Pancreas (tissue), 10 donors: ENCODE data around the gene MEGF11. TPM values are rescaled to one million over a fixed set of nuclear protein-coding genes. Genes with fewer than 3 reads are reported as not detected.

Source experiments
- ATAC-seq, 4 donors: fragments of 200-7000 bp; cut with Tn5 transposase; one replicate each; pipeline versions ENCODE4 v1.8.0 to v1.9.1; 2020; ENCODE audit warnings: mild to moderate bottlenecking in 4 of 4, moderate library complexity in 4 of 4
- DNase-seq, 6 donors: peaks; one replicate each; pipeline ENCODE4 v3.0.0-alpha.2; 2020
- FAIRE-seq: peaks from 2 replicates; lab custom pipeline; 2012; peaks lifted over from hg19 to GRCh38; lab: Jason Lieb, UNC
- H3K27ac ChIP-seq, 4 donors: fragments of 200-600 bp; sonication (generic); 1 replicate in 3 of 4; 2 replicates in 1 of 4; pipeline versions ENCODE4 v1.5.0 to v1.8.0; 2020
- H3K27me3 ChIP-seq, 4 donors: fragments of 200-600 bp; one replicate each; pipeline ENCODE4 v1.8.0; 2021
- H3K36me3 ChIP-seq, 3 donors: fragments of 200-600 bp; sonication (generic) in 1 of 3; one replicate each; pipeline versions ENCODE4 v1.5.0 to v1.8.0; 2020 to 2021
- H3K4me1 ChIP-seq, 3 donors: fragments of 200-600 bp; one replicate each; pipeline ENCODE4 v1.8.0; 2021
- H3K4me3 ChIP-seq, 4 donors: fragments of 200-600 bp; sonication (generic) in 2 of 4; one replicate each; pipeline versions ENCODE4 v1.5.0 to v1.8.0; 2020 to 2021
- H3K9me3 ChIP-seq, 4 donors: fragments of 200-600 bp; one replicate each; pipeline ENCODE4 v1.8.0; 2021
- CTCF ChIP-seq, 4 donors: fragments of 200-600 bp; sonication (generic) in 3 of 4; IDR thresholded peaks; one replicate each; pipeline versions ENCODE4 v1.5.0 to v1.8.0; 2021; ENCODE audit warnings: antibody characterized with exemption in 4 of 4
- WGBS, 2 donors: extraction: QIAGEN DNeasy Blood & Tissue Kit; methylation state at CpG; one replicate each; pipeline ENCODE4 v1.1.7; 2013; 5-methylcytosine and 5-hydroxymethylcytosine counted together
- intact Hi-C, 3 donors: fragments of 100-400 bp; cut with DNase I; formaldehyde crosslinking; loops; one replicate each; pipeline versions ENCODE4 v1.11.1 to v1.14.2; 2022
- polyA plus RNA-seq, 2 donors: library from polyadenylated mRNA; stranded (reverse); fragments of 200-250 nt; gene quantifications; one replicate each; pipeline ENCODE4 v1.2.3, GENCODE V29; 2013
- total RNA-seq, 6 donors: library from RNA; stranded (reverse); fragmentation: NEBNext Ultra II Directional in 4 of 6; extraction: Animal tissue kit (Norgen Biotek cat#: 25700) in 4 of 6; gene quantifications; one replicate each; pipeline versions ENCODE4 v1.2.1 to v1.2.4, GENCODE V29; 2021 to 2023
- donor health status: healthy with polysubstance abuse.
- donor health status: DM: no; HTN: no; CAD: no; lungs with moderate emphysema.
- donor health status: DM: no; HTN: no; CAD: no.
- donor health status: control.
- donor health status: control.
- donor health status: Bipolar disorder and iron deficiency.
- donor health status: DM: yes; HTN: yes; CAD: no.
- donor health status: DM: no; HTN: no; CAD: no.
- donor health status: DM: no; HTN: no; CAD: no.
- donor health status: DM: yes; HTN: yes; CAD: no.

The MEGF11 gene
- total and polyA plus RNA-seq, 8 donors = 0.19 to 0.87 (median 0.37) TPM

GRCh38 chr15:66115568-66116206 is 137.9 kb downstream of the MEGF11 start:
- peak in 3 of 6 donors; percentile 37 to 67 (median 56) for DNase-seq
- ATAC-seq = peak; percentile 41 to 88 (median 64)
- intact Hi-C loops = no loop called here
- WGBS, 2 donors = 50 to 63% methylated on average over 18 of the region's 18 CpGs
- Histone ChIP-seq H3K36me3 (no peaks in the 10 kb centered on the region), H3K27me3 (no peaks in the 10 kb centered on the region), H3K4me3 (no peak overlapping the region), H3K27ac (no peak overlapping the region), H3K4me1 (no peaks in the 10 kb centered on the region), H3K9me3 (no peaks in the 10 kb centered on the region)
- TF ChIP-seq CTCF (IDR thresholded peaks at IDR 0.05) = no peak
- FAIRE-seq = no peak

- H3K27me3 ChIP-seq = no peaks in the 10 kb centered on the region
- H3K27ac ChIP-seq = no peak overlapping the region
- no peaks in the 10 kb centered on the region for H3K36me3 ChIP-seq
- no peaks in the 10 kb centered on the region for H3K9me3 ChIP-seq
- WGBS, 2 donors = 94 to 95% methylated on average over 8 of the region's 8 CpGs
- intact Hi-C loops = no loop called here
- DNase-seq (no peak), FAIRE-seq (no peak), ATAC-seq (no peak)
- H3K4me3 ChIP-seq = no peak overlapping the region
- H3K4me1 ChIP-seq = no peaks in the 10 kb centered on the region
- no peak for TF ChIP-seq CTCF (IDR thresholded peaks at IDR 0.05)
These were observed 138.6 kb downstream of the MEGF11 start for GRCh38 chr15:66114863-66115425.

DNA sequence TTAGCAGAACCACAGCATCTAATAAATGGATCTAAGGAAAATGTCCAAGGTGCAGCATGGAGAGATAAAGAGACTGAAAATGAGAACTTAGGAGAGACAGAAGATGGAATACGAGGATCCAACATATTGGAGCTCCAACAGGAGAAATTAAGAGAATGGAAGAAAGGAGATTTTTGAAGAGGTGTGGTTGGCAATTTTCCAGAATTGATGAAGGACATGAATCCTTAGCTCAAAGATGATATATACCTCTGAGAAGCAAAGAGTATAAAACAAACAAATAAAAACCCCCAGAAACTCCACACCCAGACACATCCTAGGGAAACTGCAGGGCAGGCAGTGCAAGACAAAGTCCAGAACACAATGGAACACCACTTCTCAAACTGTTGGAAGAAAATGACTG is 141.2 kb downstream of the MEGF11 start:
- Histone ChIP-seq H3K4me3 (no peak overlapping the region), H3K9me3 (no peaks in the 10 kb centered on the region), H3K27ac (no peak overlapping the region), H3K27me3 (no peaks in the 10 kb centered on the region), H3K4me1 (no peaks in the 10 kb centered on the region), H3K36me3 (no peaks in the 10 kb centered on the region)
- 93 to 97% methylated on average over 1 of the region's 1 CpG for WGBS, 2 donors
- DNase-seq = no peak
- no peak for TF ChIP-seq CTCF (IDR thresholded peaks at IDR 0.05)
- no peak for FAIRE-seq
- intact Hi-C loops = no loop called here
- no peak for ATAC-seq

GRCh38 chr15:66111363-66111762 is 142.2 kb downstream of the MEGF11 start:
- DNase-seq (peak in 1 of 6 donors; percentile 30), ATAC-seq (no peak), FAIRE-seq (no peak)
- no peaks in the 10 kb centered on the region for H3K36me3 ChIP-seq
- H3K27me3 ChIP-seq = no peaks in the 10 kb centered on the region
- H3K4me1 ChIP-seq = no peaks in the 10 kb centered on the region
- no peak overlapping the region for H3K4me3 ChIP-seq
- TF ChIP-seq CTCF (IDR thresholded peaks at IDR 0.05) = no peak
- H3K27ac ChIP-seq = no peak overlapping the region
- 81 to 95% methylated on average over 3 of the region's 3 CpGs for WGBS, 2 donors
- intact Hi-C loops = no loop called here
- H3K9me3 ChIP-seq = no peaks in the 10 kb centered on the region

DNA sequence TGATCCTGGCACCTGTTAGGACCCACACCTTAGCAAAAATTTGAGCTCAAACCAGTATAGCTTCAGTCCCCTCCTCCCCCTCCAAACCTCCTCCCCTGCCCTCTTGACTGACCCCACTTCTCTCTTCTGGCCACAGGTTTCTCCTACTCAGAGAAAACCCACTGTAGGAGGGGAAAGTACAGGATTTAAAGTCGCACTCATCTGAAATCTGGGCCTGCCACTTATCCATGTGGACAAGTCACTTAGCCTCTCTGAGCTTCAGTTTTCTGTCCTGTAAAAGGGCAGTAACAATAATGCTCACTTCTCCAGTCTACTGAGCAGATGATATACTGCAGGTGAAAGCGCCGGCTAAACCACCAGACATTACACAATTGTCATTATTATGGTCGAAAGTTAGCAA is 142.7 kb downstream of the MEGF11 start:
- intact Hi-C loops = no loop called here
- no peaks in the 10 kb centered on the region for H3K36me3 ChIP-seq
- H3K9me3 ChIP-seq = no peaks in the 10 kb centered on the region
- peak in 1 of 6 donors; percentile 2 for DNase-seq
- no peak overlapping the region for H3K4me3 ChIP-seq
- no peak for TF ChIP-seq CTCF (IDR thresholded peaks at IDR 0.05)
- no peak for ATAC-seq
- FAIRE-seq = no peak
- H3K27ac ChIP-seq = no peak overlapping the region
- 89 to 93% methylated on average over 4 of the region's 4 CpGs for WGBS, 2 donors
- H3K27me3 ChIP-seq = no peaks in the 10 kb centered on the region
- peaks cover 0 to 1% (median under 1%) of the 10 kb centered on the region in 3 donors for H3K4me1 ChIP-seq
